ENCODE measurements around the gene CRACR2B. TPM values are rescaled to one million over a fixed set of nuclear protein-coding genes. Genes with fewer than 3 reads are reported as not detected.

Gene CRACR2B
- 5.0 TPM for polyA plus RNA-seq (2013, experiment 1 of 2)
- 4.8 TPM for polyA plus RNA-seq (2013, experiment 2 of 2)

- H3K56ac ChIP-seq (ENCODE audit: low read length): peak within 1 kb of the TSS; percentile 81
- no peaks in the 10 kb centered on the region for H3K36me3 ChIP-seq (ENCODE audit: control insufficient read depth, insufficient read depth, low read length)
- H3K9ac ChIP-seq (ENCODE audit: low read length): peak within 1 kb of the TSS; percentile 70
- H2AK5ac ChIP-seq (ENCODE audit: low read length): no peak within 1 kb of the TSS
- H2BK5ac ChIP-seq (ENCODE audit: low read length): no peak within 1 kb of the TSS
- H3K4me3 ChIP-seq (ENCODE audit: low read length): no peak within 1 kb of the TSS
- no CpG with 5 or more reads among the region's 5 CpGs for WGBS (ENCODE audit: extremely low coverage, insufficient coverage, low lambda C conversion rate)
- H3K4me1 ChIP-seq (ENCODE audit: control insufficient read depth, low read depth, low read length): peaks cover 9% of the 10 kb centered on the region
- H3K4me2 ChIP-seq (ENCODE audit: low read length): peak within 1 kb of the TSS; percentile 52
- no peak for DNase-seq
- no peak within 1 kb of the TSS for H4K8ac ChIP-seq (ENCODE audit: low read depth, low read length)
- no peaks in the 10 kb centered on the region for H3K79me2 ChIP-seq (ENCODE audit: control insufficient read depth, insufficient read depth, low read length)
- H4K5ac ChIP-seq (ENCODE audit: low read length): no peak within 1 kb of the TSS
- peak within 1 kb of the TSS; percentile 2 for H3K27ac ChIP-seq (ENCODE audit: low read depth, low read length)
- H3K4ac ChIP-seq (ENCODE audit: low read depth, low read length): no peak within 1 kb of the TSS
- no peaks in the 10 kb centered on the region for H3K79me1 ChIP-seq (ENCODE audit: low read length)
- no peak within 1 kb of the TSS for H2BK120ac ChIP-seq (ENCODE audit: low read depth, low read length)
- H3K23ac ChIP-seq (ENCODE audit: low read length): peak within 1 kb of the TSS; percentile 24
- no peak within 1 kb of the TSS for H3K18ac ChIP-seq (ENCODE audit: low read length)
- H2BK15ac ChIP-seq (replicated peaks; ENCODE audit: low read depth): no peak within 1 kb of the TSS
- H3K27me3 ChIP-seq (ENCODE audit: insufficient read depth, low read length, poor library complexity): peaks cover 3% of the 10 kb centered on the region
These were observed at the start of gene CRACR2B for GRCh38 chr11:827897-828192. CRACR2B (plus strand) TSS chr11:827919; CDS start chr11:828608, 689 bp downstream.

- no CpG with 5 or more reads among the region's 23 CpGs for WGBS (ENCODE audit: extremely low coverage, insufficient coverage, low lambda C conversion rate)
- Histone ChIP-seq H3K9ac (ENCODE audit: low read length) (no peak overlapping the region), H3K4me1 (ENCODE audit: control insufficient read depth, low read depth, low read length) (no peaks in the 10 kb centered on the region), H2BK5ac (ENCODE audit: low read length) (no peak overlapping the region), H4K5ac (ENCODE audit: low read length) (no peak overlapping the region), H2BK120ac (ENCODE audit: low read depth, low read length) (no peak overlapping the region), H3K79me1 (ENCODE audit: low read length) (peaks cover 6% of the 10 kb centered on the region), H2AK5ac (ENCODE audit: low read length) (no peak overlapping the region), H3K4me3 (ENCODE audit: low read length) (no peak overlapping the region), H4K8ac (ENCODE audit: low read depth, low read length) (no peak overlapping the region), H2BK15ac (replicated peaks; ENCODE audit: low read depth) (no peak overlapping the region), H3K27ac (ENCODE audit: low read depth, low read length) (no peak overlapping the region), H3K18ac (ENCODE audit: low read length) (no peak overlapping the region), H3K79me2 (ENCODE audit: control insufficient read depth, insufficient read depth, low read length) (peaks cover 17% of the 10 kb centered on the region), H3K56ac (ENCODE audit: low read length) (peak overlapping the region; percentile 30), H3K23ac (ENCODE audit: low read length) (no peak overlapping the region), H3K27me3 (ENCODE audit: insufficient read depth, low read length, poor library complexity) (no peaks in the 10 kb centered on the region), H3K36me3 (ENCODE audit: control insufficient read depth, insufficient read depth, low read length) (no peaks in the 10 kb centered on the region), H3K4ac (ENCODE audit: low read depth, low read length) (no peak overlapping the region), H3K4me2 (ENCODE audit: low read length) (no peak overlapping the region)
- no peak for DNase-seq
These were observed 48.5 kb upstream of the CRACR2B start for GRCh38 chr11:778976-779954.

- Histone ChIP-seq H3K79me2 (ENCODE audit: control insufficient read depth, insufficient read depth, low read length) (peaks cover 14% of the 10 kb centered on the region), H3K4me1 (ENCODE audit: control insufficient read depth, low read depth, low read length) (no peaks in the 10 kb centered on the region), H2BK5ac (ENCODE audit: low read length) (no peak overlapping the region), H3K18ac (ENCODE audit: low read length) (no peak overlapping the region), H2BK15ac (replicated peaks; ENCODE audit: low read depth) (no peak overlapping the region), H2BK120ac (ENCODE audit: low read depth, low read length) (no peak overlapping the region), H3K79me1 (ENCODE audit: low read length) (peaks cover 6% of the 10 kb centered on the region), H3K56ac (ENCODE audit: low read length) (no peak overlapping the region), H3K9ac (ENCODE audit: low read length) (no peak overlapping the region), H3K27me3 (ENCODE audit: insufficient read depth, low read length, poor library complexity) (no peaks in the 10 kb centered on the region), H3K4ac (ENCODE audit: low read depth, low read length) (no peak overlapping the region), H2AK5ac (ENCODE audit: low read length) (no peak overlapping the region), H3K4me3 (ENCODE audit: low read length) (no peak overlapping the region), H4K8ac (ENCODE audit: low read depth, low read length) (no peak overlapping the region), H3K4me2 (ENCODE audit: low read length) (no peak overlapping the region), H4K5ac (ENCODE audit: low read length) (no peak overlapping the region), H3K23ac (ENCODE audit: low read length) (no peak overlapping the region), H3K36me3 (ENCODE audit: control insufficient read depth, insufficient read depth, low read length) (no peaks in the 10 kb centered on the region), H3K27ac (ENCODE audit: low read depth, low read length) (no peak overlapping the region)
- WGBS (ENCODE audit: extremely low coverage, insufficient coverage, low lambda C conversion rate): no CpG with 5 or more reads among the region's 16 CpGs
- no peak for DNase-seq
These were observed 47.7 kb upstream of the CRACR2B start for GRCh38 chr11:779955-780532.

- no peak overlapping the region for H3K23ac ChIP-seq (ENCODE audit: low read length)
- no peak overlapping the region for H3K4me3 ChIP-seq (ENCODE audit: low read length)
- no peaks in the 10 kb centered on the region for H3K27me3 ChIP-seq (ENCODE audit: insufficient read depth, low read length, poor library complexity)
- no peak for DNase-seq
- H3K79me1 ChIP-seq (ENCODE audit: low read length): no peaks in the 10 kb centered on the region
- no peak overlapping the region for H3K4me2 ChIP-seq (ENCODE audit: low read length)
- no peaks in the 10 kb centered on the region for H3K79me2 ChIP-seq (ENCODE audit: control insufficient read depth, insufficient read depth, low read length)
- H3K27ac ChIP-seq (ENCODE audit: low read depth, low read length): no peak overlapping the region
- H2AK5ac ChIP-seq (ENCODE audit: low read length): no peak overlapping the region
- no peak overlapping the region for H2BK15ac ChIP-seq (replicated peaks; ENCODE audit: low read depth)
- no peak overlapping the region for H3K56ac ChIP-seq (ENCODE audit: low read length)
- H3K9ac ChIP-seq (ENCODE audit: low read length): no peak overlapping the region
- H3K18ac ChIP-seq (ENCODE audit: low read length): no peak overlapping the region
- no peaks in the 10 kb centered on the region for H3K36me3 ChIP-seq (ENCODE audit: control insufficient read depth, insufficient read depth, low read length)
- no peak overlapping the region for H2BK5ac ChIP-seq (ENCODE audit: low read length)
- H2BK120ac ChIP-seq (ENCODE audit: low read depth, low read length): no peak overlapping the region
- no peak overlapping the region for H3K4ac ChIP-seq (ENCODE audit: low read depth, low read length)
- H4K8ac ChIP-seq (ENCODE audit: low read depth, low read length): no peak overlapping the region
- no peak overlapping the region for H4K5ac ChIP-seq (ENCODE audit: low read length)
- no peaks in the 10 kb centered on the region for H3K4me1 ChIP-seq (ENCODE audit: control insufficient read depth, low read depth, low read length)
- WGBS (ENCODE audit: extremely low coverage, insufficient coverage, low lambda C conversion rate): no CpG with 5 or more reads among the region's 36 CpGs
These were observed 45.2 kb upstream of the CRACR2B start for GRCh38 chr11:782264-783174.

- H4K8ac ChIP-seq (ENCODE audit: low read depth, low read length): no peak overlapping the region
- WGBS (ENCODE audit: extremely low coverage, insufficient coverage, low lambda C conversion rate): no CpG with 5 or more reads among the region's 24 CpGs
- H3K36me3 ChIP-seq (ENCODE audit: control insufficient read depth, insufficient read depth, low read length): no peaks in the 10 kb centered on the region
- no peaks in the 10 kb centered on the region for H3K27me3 ChIP-seq (ENCODE audit: insufficient read depth, low read length, poor library complexity)
- H2BK15ac ChIP-seq (replicated peaks; ENCODE audit: low read depth): no peak overlapping the region
- H3K27ac ChIP-seq (ENCODE audit: low read depth, low read length): no peak overlapping the region
- DNase-seq: peak; percentile 94
- no peaks in the 10 kb centered on the region for H3K4me1 ChIP-seq (ENCODE audit: control insufficient read depth, low read depth, low read length)
- no peak overlapping the region for H3K56ac ChIP-seq (ENCODE audit: low read length)
- H3K79me2 ChIP-seq (ENCODE audit: control insufficient read depth, insufficient read depth, low read length): no peaks in the 10 kb centered on the region
- H2BK120ac ChIP-seq (ENCODE audit: low read depth, low read length): no peak overlapping the region
- no peak overlapping the region for H4K5ac ChIP-seq (ENCODE audit: low read length)
- H3K4ac ChIP-seq (ENCODE audit: low read depth, low read length): no peak overlapping the region
- H3K23ac ChIP-seq (ENCODE audit: low read length): no peak overlapping the region
- H3K4me2 ChIP-seq (ENCODE audit: low read length): no peak overlapping the region
- no peak overlapping the region for H3K9ac ChIP-seq (ENCODE audit: low read length)
- H3K79me1 ChIP-seq (ENCODE audit: low read length): no peaks in the 10 kb centered on the region
- H3K18ac ChIP-seq (ENCODE audit: low read length): no peak overlapping the region
- H2BK5ac ChIP-seq (ENCODE audit: low read length): no peak overlapping the region
- H2AK5ac ChIP-seq (ENCODE audit: low read length): no peak overlapping the region
- no peak overlapping the region for H3K4me3 ChIP-seq (ENCODE audit: low read length)
These were observed 44.1 kb upstream of the CRACR2B start for GRCh38 chr11:783581-784015.

Measured in mesendoderm (in vitro differentiated cells).